CD4-positive, alpha-beta memory T cell (primary cell): ENCODE results near the gene GALNT7. TPM values are rescaled to one million over a fixed set of nuclear protein-coding genes. Genes with fewer than 3 reads are reported as not detected.

Source experiments
- CTCF ChIA-PET: fragments of 350-600 bp; sonication (Branson Sonifier 250); formaldehyde crosslinking; loops from one replicate; lab custom pipeline; 2021; ENCODE audit warnings: inconsistent platforms; ENCODE audit not compliant: partially characterized antibody; lab: Charles Lee
- POLR2A ChIA-PET: fragments of 350-600 bp; sonication (Branson Sonifier 250); formaldehyde crosslinking; loops from one replicate; lab custom pipeline; 2021; ENCODE audit not compliant: partially characterized antibody; lab: Charles Lee
- DNase-seq, 5 donors: peaks; one replicate each; pipeline versions ENCODE4 v3.0.0 to v3.0.0-alpha.2; 2020 to 2022; ENCODE audit warnings: mixed read lengths in 1 of 5
- H3K27ac ChIP-seq: one replicate; pipeline ENCODE4 v1.7.0; 2013; ENCODE audit warnings: low read depth, low read length
- H3K27me3 ChIP-seq: 2 replicates; pipeline ENCODE4 v1.7.0; 2013; ENCODE audit warnings: mild to moderate bottlenecking, low read length, moderate library complexity; ENCODE audit not compliant: insufficient read depth
- H3K36me3 ChIP-seq: 2 replicates; pipeline ENCODE4 v1.7.0; 2013; ENCODE audit warnings: mild to moderate bottlenecking, low read length, moderate library complexity; ENCODE audit not compliant: insufficient read depth
- H3K4me1 ChIP-seq: 2 replicates; pipeline ENCODE4 v1.7.0; 2013; ENCODE audit warnings: mild to moderate bottlenecking, low read length, moderate library complexity; ENCODE audit not compliant: insufficient read depth
- H3K4me3 ChIP-seq, 2 donors: one replicate each; pipeline ENCODE4 v1.7.0; 2013; ENCODE audit warnings: low read length in 2 of 2, mild to moderate bottlenecking in 1 of 2
- H3K9me3 ChIP-seq, 2 donors: one replicate each; pipeline ENCODE4 v1.7.0; 2013; ENCODE audit warnings: low read length in 2 of 2, control low read depth in 1 of 2; ENCODE audit not compliant: control insufficient read depth in 1 of 2
- H3K27ac Mint-ChIP-seq, 7 donors: one replicate each; pipeline ENCODE4 v1.8.0; 2020 to 2021; ENCODE audit warnings: mixed read lengths in 7 of 7, mild to moderate bottlenecking in 6 of 7, inconsistent platforms in 3 of 7, moderate library complexity in 3 of 7
- H3K27me3 Mint-ChIP-seq, 2 donors: one replicate each; pipeline ENCODE4 v1.8.0; 2020 to 2021; ENCODE audit warnings: mixed read lengths in 2 of 2
- H3K36me3 Mint-ChIP-seq, 2 donors: one replicate each; pipeline ENCODE4 v1.8.0; 2020 to 2021; ENCODE audit warnings: mixed read lengths in 2 of 2, inconsistent platforms in 1 of 2, mild to moderate bottlenecking in 1 of 2
- H3K4me1 Mint-ChIP-seq, 4 donors: one replicate each; pipeline ENCODE4 v1.8.0; 2020 to 2021; ENCODE audit warnings: mixed read lengths in 4 of 4, mild to moderate bottlenecking in 1 of 4
- H3K4me3 Mint-ChIP-seq, 8 donors: one replicate each; pipeline ENCODE4 v1.8.0; 2020 to 2021; ENCODE audit warnings: mixed read lengths in 8 of 8, mild to moderate bottlenecking in 7 of 8, moderate library complexity in 6 of 8, inconsistent platforms in 3 of 8
- H3K9me3 Mint-ChIP-seq, 8 donors: one replicate each; pipeline ENCODE4 v1.8.0; 2020 to 2021; ENCODE audit warnings: mixed read lengths in 8 of 8, mild to moderate bottlenecking in 5 of 8, inconsistent platforms in 3 of 8, moderate library complexity in 1 of 8
- intact Hi-C: fragments of 100-400 bp; cut with micrococcal nuclease; formaldehyde crosslinking; loops from one replicate; pipeline ENCODE4 v1.15.1; 2023
- polyA plus RNA-seq, 2 donors: library from polyadenylated mRNA; unstranded; fragments of 300-500 nt; fragmentation: Illumina TruSeq; gene quantifications; one replicate each; pipeline ENCODE4 v1.2.3, GENCODE V29; 2021
- total RNA-seq, 2 experiments: library from RNA; stranded (reverse); gene quantifications; one replicate each; pipeline ENCODE4 v1.2.3, GENCODE V29; 2021

GALNT7 gene
- total and polyA plus RNA-seq, 4 experiments from 2014 or later = 12.6 to 26.3 (median 22.3) TPM

- H3K36me3 Mint-ChIP-seq = peaks cover 11 to 45% of the 10 kb centered on the region in 2 donors
- no peaks in the 10 kb centered on the region for H3K9me3 ChIP-seq
- peaks cover 25% of the 10 kb centered on the region for H3K4me1 ChIP-seq
- peaks cover 17 to 33% (median 21%) of the 10 kb centered on the region in 4 donors for H3K4me1 Mint-ChIP-seq
- no peaks in the 10 kb centered on the region for H3K36me3 ChIP-seq
- ChIA-PET POLR2A (interaction anchor here (1.2 to 8.1 kb wide), 2 partner anchors 40 to 953 kb away, joined by 3 to 375 read pairs; partner anchors contain the start of genes CEP44 and SAP30), CTCF (interaction anchor here (0.7 to 6.2 kb wide), 4 partner anchors 11 to 89 kb away, joined by 3 to 72 read pairs (median 28); partner anchors contain the start of gene SAP30)
- DNase-seq = no peak
- peak overlapping the region in 3 of 7 donors; percentile 6 to 22 (median 22) for H3K27ac Mint-ChIP-seq
- H3K27me3 ChIP-seq = no peaks in the 10 kb centered on the region
- H3K4me3 ChIP-seq = no peak overlapping the region
- intact Hi-C loops = loop anchor here (5.0 kb wide), 2 partner anchors 162 to 177 kb away; no protein-coding TSS in a partner anchor
- no peaks in the 10 kb centered on the region for H3K27me3 Mint-ChIP-seq
- H3K4me3 Mint-ChIP-seq = no peak overlapping the region
- peaks cover 0 to 4% (median 0%) of the 10 kb centered on the region in 8 donors for H3K9me3 Mint-ChIP-seq
- H3K27ac ChIP-seq = no peak overlapping the region
Measured at GRCh38 chr4:173330590-173330989, 162.0 kb downstream of the GALNT7 start.

DNA sequence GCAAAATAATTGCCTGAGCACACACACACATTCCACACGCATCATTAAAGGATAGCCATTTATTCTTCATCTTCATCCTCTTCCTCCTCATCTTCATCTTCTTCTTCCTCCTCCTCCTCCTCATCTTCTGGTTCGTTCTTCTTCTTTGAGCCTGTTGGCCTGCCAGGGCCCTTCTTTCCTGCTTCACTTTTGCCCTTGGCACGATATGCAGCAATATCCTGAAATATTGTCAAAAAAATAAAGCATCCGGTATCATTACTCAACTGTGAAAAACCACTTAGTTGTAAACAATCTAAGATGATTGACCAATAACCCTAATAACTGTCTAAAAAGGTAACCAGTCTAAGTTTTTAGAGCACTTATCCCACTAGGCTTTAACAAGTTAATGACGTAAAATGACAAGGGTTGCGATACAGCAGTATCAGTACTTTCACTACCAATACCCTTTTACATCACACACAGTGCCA is 163.4 kb downstream of the GALNT7 start:
- POLR2A ChIA-PET = interaction anchor here (0.7 to 8.1 kb wide), 5 partner anchors 13 to 168 kb away, joined by 3 to 375 read pairs (median 3); partner anchors contain the start of gene SAP30
- H3K4me1 ChIP-seq = peaks cover 26% of the 10 kb centered on the region
- Mint-ChIP-seq H3K27ac (peak overlapping the region; percentile 31 to 98 (median 95)), H3K4me1 (peaks cover 17 to 33% (median 21%) of the 10 kb centered on the region in 4 donors), H3K36me3 (peaks cover 11 to 40% of the 10 kb centered on the region in 2 donors), H3K9me3 (peaks cover 0 to 4% (median 0%) of the 10 kb centered on the region in 8 donors), H3K27me3 (peaks cover 0 to 2% of the 10 kb centered on the region in 2 donors), H3K4me3 (peak overlapping the region; percentile 91 to 99 (median 96))
- intact Hi-C loops = loop anchor here (2.0 to 5.0 kb wide), 3 partner anchors 160 to 175 kb away; partner anchors contain the start of gene GALNT7
- CTCF ChIA-PET = interaction anchor here (1.0 to 6.2 kb wide), 7 partner anchors 12 to 162 kb away, joined by 3 to 72 read pairs (median 7); partner anchors contain the start of gene SAP30
- peak overlapping the region; percentile 33 to 95 for H3K4me3 ChIP-seq
- H3K27ac ChIP-seq = peak overlapping the region; percentile 91
- peak in 2 of 5 donors; percentile 15 to 21 for DNase-seq
- H3K27me3 ChIP-seq = no peaks in the 10 kb centered on the region
- H3K9me3 ChIP-seq = no peaks in the 10 kb centered on the region
- H3K36me3 ChIP-seq = no peaks in the 10 kb centered on the region

DNA sequence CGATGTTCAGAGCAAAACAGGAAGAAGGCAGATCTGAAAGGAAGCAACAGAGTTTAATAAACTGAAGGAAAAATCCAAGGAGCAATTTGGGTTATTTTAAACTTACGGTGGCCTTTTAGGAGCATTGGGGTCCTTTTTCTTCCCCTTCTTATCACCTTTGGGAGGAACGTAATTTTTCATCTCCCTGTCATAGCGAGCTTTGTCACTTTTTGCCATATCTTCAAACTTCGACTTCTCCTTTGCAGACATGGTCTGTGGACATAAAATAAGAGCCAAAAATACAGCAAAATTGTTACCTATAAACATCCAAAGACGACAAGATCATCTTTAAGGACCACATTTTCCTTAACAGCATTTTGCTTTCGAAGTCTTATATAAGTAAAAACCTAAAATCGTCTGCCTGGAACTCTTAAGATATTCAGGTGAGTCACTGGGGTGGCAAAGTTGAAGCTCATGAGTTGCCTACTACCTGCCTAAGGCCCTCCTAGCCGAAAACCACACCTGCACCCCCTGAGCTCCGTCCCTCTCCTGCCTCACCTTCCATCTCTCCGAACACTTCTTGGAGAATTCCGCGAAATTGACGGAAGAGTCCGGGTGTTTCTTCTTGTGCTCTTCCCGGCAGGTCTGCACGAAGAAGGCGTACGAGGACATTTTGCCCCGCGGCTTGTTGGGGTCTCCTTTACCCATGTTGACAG is 164.5 kb downstream of the GALNT7 start:
- H3K4me3 Mint-ChIP-seq = peak overlapping the region; percentile 91 to 99 (median 96)
- H3K9me3 Mint-ChIP-seq = peaks cover 0 to 4% (median 0%) of the 10 kb centered on the region in 8 donors
- H3K27ac Mint-ChIP-seq = peak overlapping the region; percentile 92 to 98 (median 95)
- H3K27me3 ChIP-seq = no peaks in the 10 kb centered on the region
- H3K27me3 Mint-ChIP-seq = peaks cover 0 to 2% of the 10 kb centered on the region in 2 donors
- POLR2A ChIA-PET = interaction anchor here (0.6 to 8.1 kb wide), 19 partner anchors 12 to 951 kb away, joined by 3 to 375 read pairs (median 6); partner anchors contain the start of genes CEP44, FBXO8, GALNT7 and SAP30
- H3K36me3 Mint-ChIP-seq = peaks cover 11 to 37% of the 10 kb centered on the region in 2 donors
- peak in 3 of 5 donors; percentile 22 to 67 (median 31) for DNase-seq
- peaks cover 17 to 33% (median 21%) of the 10 kb centered on the region in 4 donors for H3K4me1 Mint-ChIP-seq
- peak overlapping the region; percentile 33 to 95 for H3K4me3 ChIP-seq
- CTCF ChIA-PET = interaction anchor here (1.0 to 6.2 kb wide), 8 partner anchors 13 to 161 kb away, joined by 3 to 72 read pairs (median 6); partner anchors contain the start of gene SAP30
- peaks cover 26% of the 10 kb centered on the region for H3K4me1 ChIP-seq
- intact Hi-C loops = loop anchor here (2.0 to 5.0 kb wide), 3 partner anchors 159 to 174 kb away; partner anchors contain the start of gene GALNT7
- no peaks in the 10 kb centered on the region for H3K9me3 ChIP-seq
- peak overlapping the region; percentile 91 for H3K27ac ChIP-seq
- no peaks in the 10 kb centered on the region for H3K36me3 ChIP-seq

- peak overlapping the region; percentile 95 to 99 (median 98) for H3K27ac Mint-ChIP-seq
- DNase-seq = peak in 1 of 5 donors; percentile 71
- ChIA-PET POLR2A (interaction anchor here (0.6 to 8.1 kb wide), 23 partner anchors 12 to 950 kb away, joined by 3 to 375 read pairs (median 5); partner anchors contain the start of genes CEP44, FBXO8, GALNT7 and SAP30), CTCF (interaction anchor here (1.3 to 6.2 kb wide), 7 partner anchors 12 to 88 kb away, joined by 3 to 72 read pairs (median 4); partner anchors contain the start of gene SAP30)
- H3K36me3 ChIP-seq = no peaks in the 10 kb centered on the region
- H3K4me3 ChIP-seq = peak overlapping the region; percentile 75 to 95
- peaks cover 0 to 4% (median 0%) of the 10 kb centered on the region in 8 donors for H3K9me3 Mint-ChIP-seq
- H3K4me1 Mint-ChIP-seq = peaks cover 17 to 33% (median 21%) of the 10 kb centered on the region in 4 donors
- H3K27me3 Mint-ChIP-seq = peaks cover 0 to 2% of the 10 kb centered on the region in 2 donors
- no peaks in the 10 kb centered on the region for H3K9me3 ChIP-seq
- H3K4me1 ChIP-seq = peaks cover 26% of the 10 kb centered on the region
- H3K4me3 Mint-ChIP-seq = peak overlapping the region; percentile 97 to 100 (median 98)
- H3K36me3 Mint-ChIP-seq = peaks cover 11 to 35% of the 10 kb centered on the region in 2 donors
- H3K27me3 ChIP-seq = no peaks in the 10 kb centered on the region
- intact Hi-C loops = loop anchor here (1.0 to 5.0 kb wide), 5 partner anchors 37 to 950 kb away; partner anchors contain the start of genes CEP44, FBXO8, GALNT7 and SAP30
- peak overlapping the region; percentile 91 for H3K27ac ChIP-seq
Measured at GRCh38 chr4:173333658-173334084, 165.1 kb downstream of the GALNT7 start.

GRCh38 chr4:173334085-173334890 is 165.7 kb downstream of the GALNT7 start, which contains the start of gene HMGB2:
Gene HMGB2, minus strand, starts transcription at chr4:173334358. Its CDS starts 709 bp downstream, at chr4:173333649.
- peaks cover 7 to 32% of the 10 kb centered on the region in 2 donors for H3K36me3 Mint-ChIP-seq

More at GRCh38 chr4:173334085-173334890, 165.7 kb downstream of the GALNT7 start, which contains the start of gene HMGB2:
- Mint-ChIP-seq H3K9me3 (peaks cover 0 to 4% (median 0%) of the 10 kb centered on the region in 8 donors), H3K4me1 (peaks cover 17 to 33% (median 21%) of the 10 kb centered on the region in 4 donors), H3K4me3 (peak within 1 kb of the TSS; percentile 97 to 100 (median 98)), H3K27me3 (peaks cover 0 to 2% of the 10 kb centered on the region in 2 donors), H3K27ac (peak within 1 kb of the TSS; percentile 95 to 99 (median 98))
- Histone ChIP-seq H3K4me1 (peaks cover 26% of the 10 kb centered on the region), H3K9me3 (no peaks in the 10 kb centered on the region), H3K27me3 (no peaks in the 10 kb centered on the region), H3K4me3 (peak within 1 kb of the TSS; percentile 92 to 95), H3K27ac (peak within 1 kb of the TSS; percentile 91), H3K36me3 (no peaks in the 10 kb centered on the region)
- ChIA-PET CTCF (interaction anchor here (1.2 to 6.2 kb wide), 6 partner anchors 12 to 88 kb away, joined by 3 to 72 read pairs (median 8); partner anchors contain the start of gene SAP30), POLR2A (interaction anchor here (0.6 to 8.1 kb wide), 24 partner anchors 12 to 949 kb away, joined by 3 to 375 read pairs (median 5); partner anchors contain the start of genes CEP44, FBXO8, GALNT7 and SAP30)
- DNase-seq = peak; percentile 98 to 100 (median 100)
- intact Hi-C loops = loop anchor here (1.0 to 5.0 kb wide), 4 partner anchors 36 to 949 kb away; partner anchors contain the start of genes CEP44, FBXO8 and SAP30
